Osteocyte (in vitro differentiated cells): ENCODE data around the gene ICAM2. TPM values are rescaled to one million over a fixed set of nuclear protein-coding genes. Genes with fewer than 3 reads are reported as not detected.

ENCODE experiments used
- DNase-seq: peaks from one replicate; pipeline ENCODE4 v3.0.0; 2021; ENCODE audit warnings: mixed read lengths; ENCODE audit not compliant: unreplicated experiment; ENCODE audit errors: extremely low spot score
- H3K27ac Mint-ChIP-seq: one replicate; pipeline ENCODE4 v1.8.0; 2021; ENCODE audit warnings: mild to moderate bottlenecking, mixed read lengths; ENCODE audit not compliant: unreplicated experiment
- H3K27me3 Mint-ChIP-seq: one replicate; pipeline ENCODE4 v1.8.0; 2021; ENCODE audit warnings: mixed read lengths; ENCODE audit not compliant: unreplicated experiment
- H3K36me3 Mint-ChIP-seq: one replicate; pipeline ENCODE4 v1.8.0; 2021; ENCODE audit warnings: mixed read lengths; ENCODE audit not compliant: unreplicated experiment
- H3K4me1 Mint-ChIP-seq: one replicate; pipeline ENCODE4 v1.8.0; 2021; ENCODE audit warnings: mixed read lengths; ENCODE audit not compliant: unreplicated experiment
- H3K4me3 Mint-ChIP-seq: one replicate; pipeline ENCODE4 v1.8.0; 2021; ENCODE audit warnings: mild to moderate bottlenecking, moderate library complexity, mixed read lengths; ENCODE audit not compliant: unreplicated experiment
- H3K9me3 Mint-ChIP-seq: one replicate; pipeline ENCODE4 v1.8.0; 2021; ENCODE audit warnings: mixed read lengths; ENCODE audit not compliant: unreplicated experiment
- CTCF ChIP-seq: fragments of 200-600 bp; sonication (generic); IDR thresholded peaks from 2 replicates; pipeline ENCODE4 v1.5.0; 2021; ENCODE audit warnings: antibody characterized with exemption, mild to moderate bottlenecking, moderate library complexity
- total RNA-seq: library from RNA; stranded (reverse); gene quantifications from 2 replicates; pipeline ENCODE4 v1.2.1, GENCODE V29; 2021

ICAM2 gene
- total RNA-seq, 1 donor from 2014 or later, result not detected

- H3K36me3 Mint-ChIP-seq, result no peaks in the 10 kb centered on the region
- H3K27ac Mint-ChIP-seq, result no peak overlapping the region
- H3K9me3 Mint-ChIP-seq, result no peaks in the 10 kb centered on the region
- H3K27me3 Mint-ChIP-seq, result no peaks in the 10 kb centered on the region
- DNase-seq, result no peak
- no peak overlapping the region for H3K4me3 Mint-ChIP-seq
- peaks cover 10% of the 10 kb centered on the region for H3K4me1 Mint-ChIP-seq
- TF ChIP-seq CTCF, result no peak
These were observed 16.8 kb downstream of the ICAM2 start for GRCh38 chr17:64003526-64004121.

GRCh38 chr17:64002658-64003525 is 17.5 kb downstream of the ICAM2 start:
- DNase-seq, result no peak
- no peaks in the 10 kb centered on the region for H3K9me3 Mint-ChIP-seq
- H3K27ac Mint-ChIP-seq, result no peak overlapping the region
- H3K4me1 Mint-ChIP-seq, result peaks cover 10% of the 10 kb centered on the region
- H3K36me3 Mint-ChIP-seq, result no peaks in the 10 kb centered on the region
- TF ChIP-seq CTCF, result no peak
- H3K4me3 Mint-ChIP-seq, result no peak overlapping the region
- H3K27me3 Mint-ChIP-seq, result peaks cover under 1% of the 10 kb centered on the region

GRCh38 chr17:64001763-64002529 is 18.5 kb downstream of the ICAM2 start:
- DNase-seq, result no peak
- Mint-ChIP-seq H3K4me3 (no peak overlapping the region), H3K9me3 (no peaks in the 10 kb centered on the region), H3K27ac (no peak overlapping the region), H3K4me1 (peaks cover 13% of the 10 kb centered on the region), H3K36me3 (no peaks in the 10 kb centered on the region), H3K27me3 (peaks cover 10% of the 10 kb centered on the region)
- no peak for TF ChIP-seq CTCF

GRCh38 chr17:64001091-64001579 is 19.3 kb downstream of the ICAM2 start:
- Mint-ChIP-seq H3K9me3 (no peaks in the 10 kb centered on the region), H3K36me3 (no peaks in the 10 kb centered on the region), H3K4me1 (peaks cover 13% of the 10 kb centered on the region), H3K27me3 (peaks cover 18% of the 10 kb centered on the region), H3K4me3 (no peak overlapping the region), H3K27ac (no peak overlapping the region)
- DNase-seq, result no peak
- TF ChIP-seq CTCF, result no peak
